Activated CD8-positive, alpha-beta T cell treated with anti-CD3 and anti-CD28 coated beads, Interleukin-2, amount 10 ng/mL, durations not matched to agents 7 days and 5 days (primary cell): ENCODE results near the gene ST8SIA6. TPM values are rescaled to one million over a fixed set of nuclear protein-coding genes. Genes with fewer than 3 reads are reported as not detected.

Experiments used
- ATAC-seq: fragments of 150-1000 bp; cut with Tn5 transposase; one replicate; pipeline ENCODE4 v1.10.0; 2021; ENCODE audit warnings: moderate library complexity
- CTCF ChIA-PET: fragments of 350-600 bp; sonication (Branson Sonifier 250); formaldehyde crosslinking; loops from one replicate; lab custom pipeline; 2021; ENCODE audit warnings: antibody characterized with exemption; lab: Charles Lee
- POLR2A ChIA-PET: fragments of 350-600 bp; sonication (Branson Sonifier 250); formaldehyde crosslinking; loops from one replicate; lab custom pipeline; 2021; ENCODE audit warnings: antibody characterized with exemption; lab: Charles Lee
- DNase-seq: peaks from one replicate; pipeline ENCODE4 v3.0.0-alpha.2; 2020
- H3K27ac Mint-ChIP-seq: one replicate; pipeline ENCODE4 v1.8.0; 2021; ENCODE audit warnings: mild to moderate bottlenecking, mixed read lengths
- H3K27me3 Mint-ChIP-seq: one replicate; pipeline ENCODE4 v1.8.0; 2021; ENCODE audit warnings: low read depth, mixed read lengths
- H3K36me3 Mint-ChIP-seq: one replicate; pipeline ENCODE4 v1.8.0; 2021; ENCODE audit warnings: low read depth, mixed read lengths
- H3K4me1 Mint-ChIP-seq: one replicate; pipeline ENCODE4 v1.8.0; 2021; ENCODE audit warnings: low read depth, mixed read lengths
- H3K4me3 Mint-ChIP-seq: one replicate; pipeline ENCODE4 v1.8.0; 2021; ENCODE audit warnings: mild to moderate bottlenecking, mixed read lengths
- H3K9me3 Mint-ChIP-seq: one replicate; pipeline ENCODE4 v1.8.0; 2022; ENCODE audit warnings: mixed read lengths; ENCODE audit not compliant: insufficient read depth
- total RNA-seq, 2 experiments: library from RNA; stranded (reverse); gene quantifications; one replicate each; pipeline ENCODE4 v1.2.3, GENCODE V29; 2021

Gene ST8SIA6
- total RNA-seq, 2 experiments from 2014 or later = not detected

- H3K27ac Mint-ChIP-seq = no peak overlapping the region
- no peaks in the 10 kb centered on the region for H3K9me3 Mint-ChIP-seq
- no peaks in the 10 kb centered on the region for H3K36me3 Mint-ChIP-seq
- peaks cover 15% of the 10 kb centered on the region for H3K27me3 Mint-ChIP-seq
- no peak for DNase-seq
- no peak for ATAC-seq
- ChIA-PET CTCF (interaction anchor here (0.9 to 11.9 kb wide), 4 partner anchors 10 to 143 kb away, joined by 3 to 123 read pairs (median 10); no protein-coding TSS in a partner anchor), POLR2A (no interaction called here)
- H3K4me1 Mint-ChIP-seq = peaks cover 36% of the 10 kb centered on the region
- H3K4me3 Mint-ChIP-seq = no peak overlapping the region
These were observed 21.7 kb downstream of the ST8SIA6 start for GRCh38 chr10:17432723-17433122.

GRCh38 chr10:17431871-17432311 lies 22.5 kb downstream of the ST8SIA6 start:
- Mint-ChIP-seq H3K27me3 (peaks cover 15% of the 10 kb centered on the region), H3K4me3 (no peak overlapping the region), H3K36me3 (no peaks in the 10 kb centered on the region), H3K27ac (no peak overlapping the region), H3K9me3 (no peaks in the 10 kb centered on the region), H3K4me1 (peaks cover 44% of the 10 kb centered on the region)
- ATAC-seq (no peak), DNase-seq (no peak)
- ChIA-PET CTCF (interaction anchor here (3.0 to 11.9 kb wide), 2 partner anchors 11 to 22 kb away, joined by 15 to 123 read pairs; no protein-coding TSS in a partner anchor), POLR2A (no interaction called here)

DNA sequence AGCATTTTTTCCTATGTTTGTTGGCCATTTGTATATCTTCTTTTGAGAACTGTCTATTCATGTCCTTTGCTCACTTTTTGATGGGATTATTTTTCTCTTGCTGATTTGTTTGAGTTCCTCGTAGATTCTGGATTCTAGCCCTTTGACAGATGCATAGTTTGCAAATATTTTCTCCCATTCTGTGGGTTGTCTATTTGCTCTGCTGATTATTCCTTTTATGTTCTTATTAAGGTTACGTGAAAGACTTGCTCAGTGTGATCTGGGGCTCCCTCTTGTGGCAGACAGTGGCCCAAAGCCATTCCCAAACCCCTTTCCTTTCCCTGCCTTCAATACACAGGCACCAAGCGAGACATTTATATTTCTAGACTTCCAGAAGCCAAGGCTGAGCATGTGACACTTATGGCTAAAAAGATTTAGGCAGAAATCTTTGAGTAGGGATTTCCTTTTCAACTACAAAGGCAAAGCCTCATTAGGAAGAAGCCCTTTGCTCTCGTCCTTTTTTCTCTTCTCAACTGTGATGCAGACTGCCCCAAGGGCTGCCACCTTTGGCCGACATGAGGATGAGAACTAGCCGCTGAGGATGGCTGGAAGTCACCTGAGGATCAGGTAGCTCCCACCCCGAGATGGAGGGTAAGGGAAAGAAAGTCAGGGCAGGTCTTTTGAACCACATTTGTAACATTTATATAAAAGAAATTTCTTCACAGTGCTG lies 23.6 kb downstream of the ST8SIA6 start:
- DNase-seq (peak; percentile 69), ATAC-seq (no peak)
- no peaks in the 10 kb centered on the region for H3K9me3 Mint-ChIP-seq
- no peak overlapping the region for H3K4me3 Mint-ChIP-seq
- H3K27ac Mint-ChIP-seq = no peak overlapping the region
- no peaks in the 10 kb centered on the region for H3K36me3 Mint-ChIP-seq
- POLR2A ChIA-PET = no interaction called here
- peaks cover 13% of the 10 kb centered on the region for H3K27me3 Mint-ChIP-seq
- H3K4me1 Mint-ChIP-seq = peaks cover 55% of the 10 kb centered on the region
- CTCF ChIA-PET = interaction anchor here (1.3 to 11.9 kb wide), 7 partner anchors 8 to 174 kb away, joined by 3 to 123 read pairs (median 5); no protein-coding TSS in a partner anchor

DNA sequence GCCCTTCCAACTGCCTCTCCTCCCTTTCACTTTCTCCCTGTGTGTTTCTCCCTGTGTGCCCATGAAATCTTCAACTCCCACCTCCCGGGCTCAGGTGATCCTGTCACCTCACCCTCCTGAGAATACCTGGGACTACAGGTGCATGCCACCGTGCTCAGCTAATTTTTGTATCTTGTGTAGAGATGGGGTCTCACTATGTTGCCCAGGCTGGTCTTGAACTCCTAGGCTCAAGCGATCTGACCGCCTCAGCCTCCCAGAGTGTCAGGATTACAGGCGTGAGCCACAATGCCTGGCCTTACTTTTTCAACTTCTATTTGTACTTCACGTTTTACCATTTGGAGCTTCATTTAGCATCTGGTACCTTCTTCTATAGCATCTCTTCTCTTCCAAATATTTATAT lies 24.9 kb downstream of the ST8SIA6 start:
- Mint-ChIP-seq H3K36me3 (no peaks in the 10 kb centered on the region), H3K27me3 (peaks cover 12% of the 10 kb centered on the region), H3K27ac (peak overlapping the region; percentile 77), H3K9me3 (no peaks in the 10 kb centered on the region), H3K4me3 (peak overlapping the region; percentile 53), H3K4me1 (peaks cover 63% of the 10 kb centered on the region)
- ChIA-PET POLR2A (no interaction called here), CTCF (interaction anchor here (0.7 to 11.9 kb wide), 15 partner anchors 9 to 601 kb away, joined by 3 to 123 read pairs (median 4); partner anchors contain the start of genes ST8SIA6 and STAM)
- no peak for DNase-seq
- no peak for ATAC-seq

- H3K4me3 Mint-ChIP-seq = peak overlapping the region; percentile 53
- POLR2A ChIA-PET = no interaction called here
- no peaks in the 10 kb centered on the region for H3K36me3 Mint-ChIP-seq
These were observed 25.9 kb downstream of the ST8SIA6 start for GRCh38 chr10:17428351-17429097.

GRCh38 chr10:17427666-17428350 lies 26.6 kb downstream of the ST8SIA6 start:
- ATAC-seq = peak; percentile 14
- Mint-ChIP-seq H3K27ac (peak overlapping the region; percentile 87), H3K4me1 (peaks cover 74% of the 10 kb centered on the region), H3K27me3 (peaks cover 11% of the 10 kb centered on the region), H3K36me3 (no peaks in the 10 kb centered on the region), H3K9me3 (no peaks in the 10 kb centered on the region), H3K4me3 (peak overlapping the region; percentile 53)
- POLR2A ChIA-PET = no interaction called here
- CTCF ChIA-PET = interaction anchor here (1.5 to 11.9 kb wide), 3 partner anchors 18 to 600 kb away, joined by 6 to 123 read pairs (median 8); no protein-coding TSS in a partner anchor
- no peak for DNase-seq

More at GRCh38 chr10:17428351-17429097, 25.9 kb downstream of the ST8SIA6 start:
- peaks cover 70% of the 10 kb centered on the region for H3K4me1 Mint-ChIP-seq
- ATAC-seq (peak; percentile 90), DNase-seq (peak; percentile 90)
- CTCF ChIA-PET = interaction anchor here (0.8 to 11.9 kb wide), 9 partner anchors 9 to 600 kb away, joined by 3 to 123 read pairs (median 4); partner anchors contain the start of genes ST8SIA6 and STAM
- peak overlapping the region; percentile 87 for H3K27ac Mint-ChIP-seq
- no peaks in the 10 kb centered on the region for H3K9me3 Mint-ChIP-seq
- peaks cover 11% of the 10 kb centered on the region for H3K27me3 Mint-ChIP-seq

DNA sequence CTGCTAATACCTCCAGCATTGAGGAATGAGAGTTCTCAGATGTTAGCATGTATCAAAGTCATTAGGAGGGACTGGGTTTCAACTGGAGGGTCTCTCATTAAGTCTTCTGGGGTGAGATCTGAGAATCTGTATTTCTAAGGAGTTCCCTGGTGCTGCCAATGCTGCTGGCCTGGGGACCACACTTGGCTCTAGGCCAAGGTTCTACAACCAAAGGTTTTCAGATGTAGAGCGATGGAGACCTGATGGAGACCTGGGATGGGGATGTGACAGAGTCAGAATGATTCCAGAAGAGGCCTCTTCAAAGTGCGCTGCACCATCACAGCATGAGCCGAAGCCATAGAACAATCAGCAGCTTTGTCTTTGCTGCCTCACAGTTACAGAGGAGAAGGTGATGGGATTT lies 27.2 kb downstream of the ST8SIA6 start:
- Mint-ChIP-seq H3K36me3 (no peaks in the 10 kb centered on the region), H3K4me1 (peaks cover 74% of the 10 kb centered on the region), H3K4me3 (no peak overlapping the region), H3K27me3 (peaks cover 9% of the 10 kb centered on the region), H3K9me3 (no peaks in the 10 kb centered on the region), H3K27ac (no peak overlapping the region)
- no peak for DNase-seq
- POLR2A ChIA-PET = interaction anchor here (0.6 kb wide), 1 partner anchor 564 kb away, joined by 3 read pairs; no protein-coding TSS in a partner anchor
- ATAC-seq = no peak
- CTCF ChIA-PET = interaction anchor here (11.9 kb wide), 1 partner anchor 17 kb away, joined by 123 read pairs; no protein-coding TSS in a partner anchor

DNA sequence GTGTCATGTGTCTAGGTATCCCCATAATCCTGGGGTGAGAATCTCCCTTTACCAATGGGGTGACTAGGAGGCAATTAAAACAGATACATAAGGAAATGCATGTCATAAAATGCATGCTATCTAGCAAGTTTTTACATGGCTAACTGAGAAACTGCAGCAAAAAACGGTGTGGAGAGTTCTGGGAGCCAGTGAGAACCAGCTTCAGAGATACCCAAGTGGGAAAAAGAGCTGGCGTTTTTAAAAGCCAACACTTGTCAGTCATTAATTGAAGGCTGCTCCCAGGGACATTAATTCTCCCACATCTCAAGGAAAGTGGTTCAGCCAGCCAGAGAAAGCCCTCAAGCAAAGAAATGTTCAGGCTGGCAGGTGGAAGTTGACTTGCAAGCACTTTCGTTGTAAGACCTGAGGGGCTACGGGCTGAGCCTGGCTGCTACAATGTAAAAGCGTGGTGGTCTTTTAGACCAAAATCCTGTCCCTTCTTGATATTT lies 28.1 kb downstream of the ST8SIA6 start:
- peaks cover 69% of the 10 kb centered on the region for H3K4me1 Mint-ChIP-seq
- CTCF ChIA-PET = interaction anchor here (11.9 kb wide), 1 partner anchor 16 kb away, joined by 123 read pairs; no protein-coding TSS in a partner anchor

GRCh38 chr10:17425584-17426262 lies 28.7 kb downstream of the ST8SIA6 start:
- H3K27ac Mint-ChIP-seq = peak overlapping the region; percentile 86
- peaks cover 3% of the 10 kb centered on the region for H3K27me3 Mint-ChIP-seq
- peaks cover 67% of the 10 kb centered on the region for H3K4me1 Mint-ChIP-seq
- no peaks in the 10 kb centered on the region for H3K36me3 Mint-ChIP-seq
- peak; percentile 32 for ATAC-seq
- DNase-seq = peak; percentile 55
- ChIA-PET CTCF (interaction anchor here (11.9 kb wide), 1 partner anchor 16 kb away, joined by 123 read pairs; no protein-coding TSS in a partner anchor), POLR2A (no interaction called here)
- H3K9me3 Mint-ChIP-seq = no peaks in the 10 kb centered on the region
- peak overlapping the region; percentile 4 for H3K4me3 Mint-ChIP-seq

More for the DNA sequence above, 28.1 kb downstream of the ST8SIA6 start:
- no peaks in the 10 kb centered on the region for H3K9me3 Mint-ChIP-seq
- no peak for ATAC-seq
- DNase-seq = no peak
- no peaks in the 10 kb centered on the region for H3K36me3 Mint-ChIP-seq
- H3K27ac Mint-ChIP-seq = peak overlapping the region; percentile 86
- no peak overlapping the region for H3K4me3 Mint-ChIP-seq
- POLR2A ChIA-PET = no interaction called here
- H3K27me3 Mint-ChIP-seq = peaks cover 3% of the 10 kb centered on the region

GRCh38 chr10:17423632-17424186 lies 30.7 kb downstream of the ST8SIA6 start:
- Mint-ChIP-seq H3K4me3 (no peak overlapping the region), H3K36me3 (no peaks in the 10 kb centered on the region), H3K27me3 (no peaks in the 10 kb centered on the region), H3K9me3 (no peaks in the 10 kb centered on the region), H3K27ac (peak overlapping the region; percentile 35), H3K4me1 (peaks cover 48% of the 10 kb centered on the region)
- DNase-seq (no peak), ATAC-seq (no peak)
- ChIA-PET POLR2A (no interaction called here), CTCF (interaction anchor here (3.0 kb wide), 1 partner anchor 15 kb away, joined by 10 read pairs; no protein-coding TSS in a partner anchor)
